Measurements from ENCODE around the gene PNMA6F. TPM values are rescaled to one million over a fixed set of nuclear protein-coding genes. Genes with fewer than 3 reads are reported as not detected.

The PNMA6F gene
- total and polyA plus RNA-seq, 2 of the 8 experiments (the other 6 are each of a cell fraction or from before 2014, with no cell fraction given): 0.12 to 0.22 TPM

GRCh38 chrX:153305972-153306371, 15.6 kb downstream of the PNMA6F start:
- Histone ChIP-seq H3K36me3 (ENCODE audit: control insufficient read depth in 2 of 4, insufficient read depth in 4 of 4, low read length in 3 of 4) (no peaks in the 10 kb centered on the region), H3K4ac (replicated peaks; ENCODE audit: insufficient read length, low read depth, low read length) (no peak overlapping the region), H2BK15ac (ENCODE audit: low read length) (no peak overlapping the region), H3K9ac (replicated peaks in 1 of 4; ENCODE audit: extremely low read depth in 1 of 4, low read depth in 3 of 4, low read length in 3 of 4) (no peak overlapping the region), H4K8ac (ENCODE audit: extremely low read depth, insufficient read depth, low read length) (no peak overlapping the region), H2BK120ac (replicated peaks; ENCODE audit: low read depth, low read length) (no peak overlapping the region), H2BK5ac (ENCODE audit: low read depth, low read length) (no peak overlapping the region), H4K91ac (replicated peaks; ENCODE audit: insufficient read length, low read length) (no peak overlapping the region), H3K4me2 (ENCODE audit: insufficient read depth in 1 of 2, low read depth in 2 of 2, low read length in 2 of 2) (no peak overlapping the region), H3K14ac (ENCODE audit: insufficient read length) (no peak overlapping the region), H2BK20ac (ENCODE audit: low read length) (no peak overlapping the region), H3K4me3 (ENCODE audit: extremely low read depth in 1 of 4, insufficient read depth in 2 of 4, low read depth in 3 of 4, low read length in 4 of 4) (no peak overlapping the region), H2AK5ac (ENCODE audit: low read depth, low read length) (no peak overlapping the region), H2AFZ (ENCODE audit: low read length) (no peak overlapping the region), H3K18ac (ENCODE audit: extremely low read depth, low read length) (no peak overlapping the region), H3K56ac (replicated peaks; ENCODE audit: insufficient read length, low read depth, low read length) (no peak overlapping the region), H2BK12ac (ENCODE audit: low read depth, low read length) (no peak overlapping the region), H3K4me1 (replicated peaks in 1 of 4; ENCODE audit: control insufficient read depth in 3 of 4, insufficient read depth in 4 of 4, low read length in 3 of 4) (no peaks in the 10 kb centered on the region; a peak in 1 of 7 replicates), H3K9me3 (ENCODE audit: insufficient read depth in 2 of 2, low read depth in 1 of 2, low read length in 1 of 2) (no peaks in the 10 kb centered on the region), H4K5ac (ENCODE audit: insufficient read length, low read depth, low read length) (no peak overlapping the region), H4K20me1 (replicated peaks in 1 of 2; ENCODE audit: control insufficient read depth in 1 of 2, insufficient read depth in 2 of 2, low read length in 2 of 2) (no peaks in the 10 kb centered on the region), H3K23ac (ENCODE audit: insufficient read length) (no peak overlapping the region), H3K79me2 (ENCODE audit: control insufficient read depth in 1 of 2, insufficient read depth in 2 of 2, low read length in 2 of 2) (no peaks in the 10 kb centered on the region), H3K79me1 (ENCODE audit: low read depth, low read length) (no peaks in the 10 kb centered on the region), H3K27me3 (replicated peaks in 1 of 4; ENCODE audit: control insufficient read depth in 3 of 4, extremely low read depth in 1 of 4, insufficient read depth in 3 of 4, low read length in 3 of 4) (no peaks in the 10 kb centered on the region), H3K23me2 (ENCODE audit: low read depth, low read length) (no peaks in the 10 kb centered on the region), H3K27ac (ENCODE audit: low read depth, low read length) (no peak overlapping the region)
- ChIA-PET CTCF (ENCODE audit: partially characterized antibody) (no interaction called here), POLR2A (ENCODE audit: partially characterized antibody) (no interaction called here)
- DNase-seq (ENCODE audit: low read depth in 1 of 2, low spot score in 2 of 2): no peak
- 96% methylated on average over 3 of the region's 3 CpGs; no CpG with 5 or more reads in 1 of the 2 experiments for WGBS, 2 experiments (ENCODE audit: extremely low coverage in 1 of 2, insufficient coverage in 1 of 2, insufficient read length in 1 of 2, insufficient replicate concordance in 2 of 2, low coverage in 1 of 2, low lambda C conversion rate in 2 of 2, missing lambda C conversion rate in 1 of 2)
- no peak for FAIRE-seq
- TF ChIP-seq BCL11A (IDR thresholded peaks at IDR 0.05; ENCODE audit: low read depth in 2 of 2, low read length in 2 of 2): no peak
- TF ChIP-seq, protein P1, sequence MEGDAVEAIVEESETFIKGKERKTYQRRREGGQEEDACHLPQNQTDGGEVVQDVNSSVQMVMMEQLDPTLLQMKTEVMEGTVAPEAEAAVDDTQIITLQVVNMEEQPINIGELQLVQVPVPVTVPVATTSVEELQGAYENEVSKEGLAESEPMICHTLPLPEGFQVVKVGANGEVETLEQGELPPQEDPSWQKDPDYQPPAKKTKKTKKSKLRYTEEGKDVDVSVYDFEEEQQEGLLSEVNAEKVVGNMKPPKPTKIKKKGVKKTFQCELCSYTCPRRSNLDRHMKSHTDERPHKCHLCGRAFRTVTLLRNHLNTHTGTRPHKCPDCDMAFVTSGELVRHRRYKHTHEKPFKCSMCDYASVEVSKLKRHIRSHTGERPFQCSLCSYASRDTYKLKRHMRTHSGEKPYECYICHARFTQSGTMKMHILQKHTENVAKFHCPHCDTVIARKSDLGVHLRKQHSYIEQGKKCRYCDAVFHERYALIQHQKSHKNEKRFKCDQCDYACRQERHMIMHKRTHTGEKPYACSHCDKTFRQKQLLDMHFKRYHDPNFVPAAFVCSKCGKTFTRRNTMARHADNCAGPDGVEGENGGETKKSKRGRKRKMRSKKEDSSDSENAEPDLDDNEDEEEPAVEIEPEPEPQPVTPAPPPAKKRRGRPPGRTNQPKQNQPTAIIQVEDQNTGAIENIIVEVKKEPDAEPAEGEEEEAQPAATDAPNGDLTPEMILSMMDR (IDR thresholded peaks at IDR 0.05; ENCODE audit: control extremely low read depth in 1 of 3, insufficient read depth in 1 of 3, low read depth in 1 of 3, low read length in 3 of 3): no peak
- no peak for TF ChIP-seq CTBP2 (IDR thresholded peaks at IDR 0.05; ENCODE audit: borderline replicate concordance, insufficient read depth, insufficient read length, low read length)
- TF ChIP-seq MAX (IDR thresholded peaks at IDR 0.05): no peak
- TF ChIP-seq SIX5 (IDR thresholded peaks at IDR 0.05; ENCODE audit: low read depth, low read length): no peak
- TF ChIP-seq SP2 (IDR thresholded peaks at IDR 0.05; ENCODE audit: low read length): no peak
- no peak for TF ChIP-seq BRCA1 (IDR thresholded peaks at IDR 0.05; ENCODE audit: low read depth, low read length)
- TF ChIP-seq CEBPB (IDR thresholded peaks at IDR 0.05; ENCODE audit: low read depth, low read length): no peak
- no peak for TF ChIP-seq POLR2AphosphoS5 (IDR thresholded peaks at IDR 0.05; ENCODE audit: low read depth, low read length)
- no peak for TF ChIP-seq RAD21 (IDR thresholded peaks at IDR 0.05 in 1 of 2, conservative IDR thresholded peaks at IDR 0.05 in 1 of 2; ENCODE audit: low read depth in 2 of 2, low read length in 2 of 2)
- no peak for TF ChIP-seq KDM1A (IDR thresholded peaks at IDR 0.05; ENCODE audit: borderline replicate concordance, low read length)
- no peak for TF ChIP-seq SIN3A (conservative IDR thresholded peaks at IDR 0.05 in 1 of 2, IDR thresholded peaks at IDR 0.05 in 1 of 2; ENCODE audit: low read depth in 1 of 2, low read length in 2 of 2)

Data from H1 (cell line).